Measurements from ENCODE around the gene CNTLN.

DNA sequence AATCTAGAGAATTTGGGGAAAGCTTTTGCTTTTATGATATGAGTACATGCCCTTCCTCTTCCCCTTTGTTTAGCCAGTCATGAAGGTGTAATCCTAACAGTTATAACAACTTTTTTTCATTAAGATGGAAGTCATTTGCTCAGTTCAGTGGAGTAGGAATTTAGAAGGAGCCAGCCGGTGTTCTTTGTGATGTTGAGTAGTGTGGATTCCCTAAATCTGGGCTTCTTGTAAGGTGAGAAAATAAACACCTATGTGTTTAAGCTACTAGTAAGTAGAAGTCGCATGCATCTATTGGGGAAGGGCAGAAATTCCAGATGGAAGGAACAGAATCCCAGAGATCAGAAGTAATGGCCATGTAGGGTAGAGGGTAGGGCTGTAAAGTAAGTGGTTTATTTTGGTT is 13.6 kb upstream of the CNTLN start:
- TF ChIP-seq, protein P1, sequence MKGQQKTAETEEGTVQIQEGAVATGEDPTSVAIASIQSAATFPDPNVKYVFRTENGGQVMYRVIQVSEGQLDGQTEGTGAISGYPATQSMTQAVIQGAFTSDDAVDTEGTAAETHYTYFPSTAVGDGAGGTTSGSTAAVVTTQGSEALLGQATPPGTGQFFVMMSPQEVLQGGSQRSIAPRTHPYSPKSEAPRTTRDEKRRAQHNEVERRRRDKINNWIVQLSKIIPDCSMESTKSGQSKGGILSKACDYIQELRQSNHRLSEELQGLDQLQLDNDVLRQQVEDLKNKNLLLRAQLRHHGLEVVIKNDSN (IDR thresholded peaks at IDR 0.05) = no peak
- no peak for TF ChIP-seq EP300 (IDR thresholded peaks at IDR 0.05; ENCODE audit: borderline replicate concordance)
- TF ChIP-seq NFIC (IDR thresholded peaks at IDR 0.05) = no peak
- TF ChIP-seq FOXM1 (IDR thresholded peaks at IDR 0.05; ENCODE audit: borderline replicate concordance, low read depth) = no peak
- TF ChIP-seq EGR1 (IDR thresholded peaks at IDR 0.05) = no peak
- TF ChIP-seq, protein P2, sequence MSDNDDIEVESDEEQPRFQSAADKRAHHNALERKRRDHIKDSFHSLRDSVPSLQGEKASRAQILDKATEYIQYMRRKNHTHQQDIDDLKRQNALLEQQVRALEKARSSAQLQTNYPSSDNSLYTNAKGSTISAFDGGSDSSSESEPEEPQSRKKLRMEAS (IDR thresholded peaks at IDR 0.05) = no peak
- no peak for TF ChIP-seq TCF12 (IDR thresholded peaks at IDR 0.05; ENCODE audit: low read depth)
- TF ChIP-seq YY1 (IDR thresholded peaks at IDR 0.05; ENCODE audit: low read depth) = no peak
- TF ChIP-seq, protein P3, sequence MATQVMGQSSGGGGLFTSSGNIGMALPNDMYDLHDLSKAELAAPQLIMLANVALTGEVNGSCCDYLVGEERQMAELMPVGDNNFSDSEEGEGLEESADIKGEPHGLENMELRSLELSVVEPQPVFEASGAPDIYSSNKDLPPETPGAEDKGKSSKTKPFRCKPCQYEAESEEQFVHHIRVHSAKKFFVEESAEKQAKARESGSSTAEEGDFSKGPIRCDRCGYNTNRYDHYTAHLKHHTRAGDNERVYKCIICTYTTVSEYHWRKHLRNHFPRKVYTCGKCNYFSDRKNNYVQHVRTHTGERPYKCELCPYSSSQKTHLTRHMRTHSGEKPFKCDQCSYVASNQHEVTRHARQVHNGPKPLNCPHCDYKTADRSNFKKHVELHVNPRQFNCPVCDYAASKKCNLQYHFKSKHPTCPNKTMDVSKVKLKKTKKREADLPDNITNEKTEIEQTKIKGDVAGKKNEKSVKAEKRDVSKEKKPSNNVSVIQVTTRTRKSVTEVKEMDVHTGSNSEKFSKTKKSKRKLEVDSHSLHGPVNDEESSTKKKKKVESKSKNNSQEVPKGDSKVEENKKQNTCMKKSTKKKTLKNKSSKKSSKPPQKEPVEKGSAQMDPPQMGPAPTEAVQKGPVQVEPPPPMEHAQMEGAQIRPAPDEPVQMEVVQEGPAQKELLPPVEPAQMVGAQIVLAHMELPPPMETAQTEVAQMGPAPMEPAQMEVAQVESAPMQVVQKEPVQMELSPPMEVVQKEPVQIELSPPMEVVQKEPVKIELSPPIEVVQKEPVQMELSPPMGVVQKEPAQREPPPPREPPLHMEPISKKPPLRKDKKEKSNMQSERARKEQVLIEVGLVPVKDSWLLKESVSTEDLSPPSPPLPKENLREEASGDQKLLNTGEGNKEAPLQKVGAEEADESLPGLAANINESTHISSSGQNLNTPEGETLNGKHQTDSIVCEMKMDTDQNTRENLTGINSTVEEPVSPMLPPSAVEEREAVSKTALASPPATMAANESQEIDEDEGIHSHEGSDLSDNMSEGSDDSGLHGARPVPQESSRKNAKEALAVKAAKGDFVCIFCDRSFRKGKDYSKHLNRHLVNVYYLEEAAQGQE (IDR thresholded peaks at IDR 0.05; ENCODE audit: low read depth) = no peak
- TF ChIP-seq CREB1 (IDR thresholded peaks at IDR 0.05; ENCODE audit: low read depth) = no peak
- no peak for TF ChIP-seq ZBTB7A (IDR thresholded peaks at IDR 0.05; ENCODE audit: low read depth)
- TF ChIP-seq TAF1 (IDR thresholded peaks at IDR 0.05; ENCODE audit: low read depth) = no peak
- TF ChIP-seq TEAD4 (IDR thresholded peaks at IDR 0.05) = no peak

Measured in Ishikawa (cell line).